ENCODE data around the gene HS6ST3.

HS6ST3 gene

DNA sequence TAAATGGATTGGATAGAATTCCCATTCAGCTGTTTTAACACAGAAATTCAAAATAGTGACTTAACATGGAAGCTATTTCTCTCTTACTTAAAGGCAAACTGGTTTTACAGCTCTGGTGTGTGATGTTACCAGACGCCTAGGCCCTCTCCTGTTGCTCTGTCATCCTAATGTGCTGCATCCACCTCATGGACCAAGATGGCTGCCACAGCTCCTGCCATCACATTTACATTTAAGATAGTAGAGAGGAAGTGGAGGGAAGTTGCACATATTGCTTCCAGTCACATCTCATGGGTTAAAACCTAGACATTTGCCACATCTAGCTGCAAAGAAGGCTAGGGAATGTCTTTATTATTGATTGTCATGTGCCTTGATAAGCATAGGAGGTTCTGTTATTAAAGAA, 746.8 kb downstream of the HS6ST3 start:
- Histone ChIP-seq H3K27ac (ENCODE audit: low read depth, low read length) (no peak overlapping the region), H3K9ac (ENCODE audit: low read depth, low read length) (no peak overlapping the region), H3K4me3 (ENCODE audit: low read length) (no peak overlapping the region), H3K9me3 (ENCODE audit: insufficient read depth, low read depth, low read length) (no peaks in the 10 kb centered on the region), H3K36me3 (ENCODE audit: insufficient read depth, low read length) (no peaks in the 10 kb centered on the region), H3K4me1 (ENCODE audit: insufficient read depth, low read length) (no peaks in the 10 kb centered on the region), H3K27me3 (ENCODE audit: insufficient read depth, low read length) (no peaks in the 10 kb centered on the region)
- 100% methylated on average over 1 of the region's 1 CpG for WGBS

GRCh38 chr13:96837809-96838208, 747.9 kb downstream of the HS6ST3 start:
- Histone ChIP-seq H3K27ac (ENCODE audit: low read depth, low read length) (no peak overlapping the region), H3K9me3 (ENCODE audit: insufficient read depth, low read depth, low read length) (no peaks in the 10 kb centered on the region), H3K27me3 (ENCODE audit: insufficient read depth, low read length) (no peaks in the 10 kb centered on the region), H3K9ac (ENCODE audit: low read depth, low read length) (no peak overlapping the region), H3K4me3 (ENCODE audit: low read length) (no peak overlapping the region), H3K4me1 (ENCODE audit: insufficient read depth, low read length) (no peaks in the 10 kb centered on the region), H3K36me3 (ENCODE audit: insufficient read depth, low read length) (no peaks in the 10 kb centered on the region)
- WGBS, result 94% methylated on average over 1 of the region's 1 CpG

- H3K27ac ChIP-seq (ENCODE audit: low read depth, low read length), result no peak overlapping the region
- H3K4me3 ChIP-seq (ENCODE audit: low read length), result no peak overlapping the region
- H3K27me3 ChIP-seq (ENCODE audit: insufficient read depth, low read length), result no peaks in the 10 kb centered on the region
- H3K9me3 ChIP-seq (ENCODE audit: insufficient read depth, low read depth, low read length), result no peaks in the 10 kb centered on the region
- no peak overlapping the region for H3K9ac ChIP-seq (ENCODE audit: low read depth, low read length)
- H3K36me3 ChIP-seq (ENCODE audit: insufficient read depth, low read length), result no peaks in the 10 kb centered on the region
- no peaks in the 10 kb centered on the region for H3K4me1 ChIP-seq (ENCODE audit: insufficient read depth, low read length)
These were observed 754.3 kb downstream of the HS6ST3 start for GRCh38 chr13:96844195-96844594.

- Histone ChIP-seq H3K27ac (ENCODE audit: low read depth, low read length) (no peak overlapping the region), H3K9ac (ENCODE audit: low read depth, low read length) (no peak overlapping the region), H3K36me3 (ENCODE audit: insufficient read depth, low read length) (no peaks in the 10 kb centered on the region), H3K4me1 (ENCODE audit: insufficient read depth, low read length) (no peaks in the 10 kb centered on the region), H3K4me3 (ENCODE audit: low read length) (no peak overlapping the region), H3K9me3 (ENCODE audit: insufficient read depth, low read depth, low read length) (no peaks in the 10 kb centered on the region), H3K27me3 (ENCODE audit: insufficient read depth, low read length) (no peaks in the 10 kb centered on the region)
- 96% methylated on average over 1 of the region's 1 CpG for WGBS
These were observed 754.7 kb downstream of the HS6ST3 start for GRCh38 chr13:96844616-96845015.

GRCh38 chr13:96848286-96848685, 758.4 kb downstream of the HS6ST3 start:
- Histone ChIP-seq H3K4me1 (ENCODE audit: insufficient read depth, low read length) (no peaks in the 10 kb centered on the region), H3K27ac (ENCODE audit: low read depth, low read length) (no peak overlapping the region), H3K27me3 (ENCODE audit: insufficient read depth, low read length) (no peaks in the 10 kb centered on the region), H3K9ac (ENCODE audit: low read depth, low read length) (no peak overlapping the region), H3K36me3 (ENCODE audit: insufficient read depth, low read length) (no peaks in the 10 kb centered on the region), H3K4me3 (ENCODE audit: low read length) (no peak overlapping the region), H3K9me3 (ENCODE audit: insufficient read depth, low read depth, low read length) (no peaks in the 10 kb centered on the region)
- 96% methylated on average over 6 of the region's 6 CpGs for WGBS

- Histone ChIP-seq H3K4me3 (ENCODE audit: low read length) (no peak overlapping the region), H3K4me1 (ENCODE audit: insufficient read depth, low read length) (no peaks in the 10 kb centered on the region), H3K27me3 (ENCODE audit: insufficient read depth, low read length) (no peaks in the 10 kb centered on the region), H3K27ac (ENCODE audit: low read depth, low read length) (no peak overlapping the region), H3K9me3 (ENCODE audit: insufficient read depth, low read depth, low read length) (no peaks in the 10 kb centered on the region; the same call in 1 of the 2 replicates), H3K9ac (ENCODE audit: low read depth, low read length) (no peak overlapping the region), H3K36me3 (ENCODE audit: insufficient read depth, low read length) (no peaks in the 10 kb centered on the region)
- WGBS, result 93% methylated on average over 5 of the region's 5 CpGs
These were observed 759.2 kb downstream of the HS6ST3 start for GRCh38 chr13:96849091-96849490.

GRCh38 chr13:96850538-96851145, 760.7 kb downstream of the HS6ST3 start:
- no peaks in the 10 kb centered on the region for H3K27me3 ChIP-seq (ENCODE audit: insufficient read depth, low read length)
- no peaks in the 10 kb centered on the region; the same call in 1 of the 2 replicates for H3K9me3 ChIP-seq (ENCODE audit: insufficient read depth, low read depth, low read length)
- no peak overlapping the region for H3K4me3 ChIP-seq (ENCODE audit: low read length)
- WGBS, result 95% methylated on average over 10 of the region's 10 CpGs
- H3K9ac ChIP-seq (ENCODE audit: low read depth, low read length), result no peak overlapping the region
- H3K4me1 ChIP-seq (ENCODE audit: insufficient read depth, low read length), result no peaks in the 10 kb centered on the region
- H3K27ac ChIP-seq (ENCODE audit: low read depth, low read length), result no peak overlapping the region
- H3K36me3 ChIP-seq (ENCODE audit: insufficient read depth, low read length), result no peaks in the 10 kb centered on the region

- H3K27ac ChIP-seq (ENCODE audit: low read depth, low read length), result no peak overlapping the region
- H3K27me3 ChIP-seq (ENCODE audit: insufficient read depth, low read length), result no peaks in the 10 kb centered on the region
- H3K9me3 ChIP-seq (ENCODE audit: insufficient read depth, low read depth, low read length), result no peaks in the 10 kb centered on the region; the same call in 1 of the 2 replicates
- H3K9ac ChIP-seq (ENCODE audit: low read depth, low read length), result no peak overlapping the region
- 88% methylated on average over 9 of the region's 9 CpGs for WGBS
- no peak overlapping the region for H3K4me3 ChIP-seq (ENCODE audit: low read length)
- no peaks in the 10 kb centered on the region for H3K36me3 ChIP-seq (ENCODE audit: insufficient read depth, low read length)
- no peaks in the 10 kb centered on the region for H3K4me1 ChIP-seq (ENCODE audit: insufficient read depth, low read length)
These were observed 762.0 kb downstream of the HS6ST3 start for GRCh38 chr13:96851856-96852445.

DNA sequence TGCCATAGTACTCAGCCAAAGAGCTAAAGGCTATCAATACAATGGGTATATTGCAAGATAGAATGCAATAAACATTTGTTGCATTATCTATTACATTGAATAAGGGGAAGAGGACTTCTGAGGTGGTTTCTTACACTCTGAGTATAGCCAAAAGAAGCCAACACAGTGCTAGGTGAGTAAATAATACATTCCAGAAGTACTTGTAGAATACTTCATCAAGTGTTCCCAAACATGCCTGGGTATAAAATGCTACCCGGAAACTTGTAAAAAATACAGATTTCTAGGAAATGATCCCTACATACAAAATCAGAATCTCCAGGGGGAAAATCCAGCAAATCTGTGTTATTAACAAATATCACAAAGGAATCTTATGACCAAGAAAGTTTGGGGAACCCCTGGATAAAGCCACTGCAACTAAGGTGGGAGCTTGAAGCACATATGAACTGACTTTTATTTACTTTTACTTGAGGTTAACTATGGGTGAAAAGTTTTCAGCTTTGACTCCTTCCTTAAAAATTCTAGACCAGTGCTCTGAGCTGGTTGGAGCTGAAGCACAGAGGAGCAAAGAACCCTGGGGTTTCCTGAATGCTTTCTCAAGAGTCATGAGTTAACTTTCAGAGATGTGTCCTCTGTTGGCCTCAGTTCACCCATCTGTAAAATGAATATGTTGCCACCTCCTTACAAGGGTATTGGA, 768.4 kb downstream of the HS6ST3 start:
- no peaks in the 10 kb centered on the region for H3K27me3 ChIP-seq (ENCODE audit: insufficient read depth, low read length)
- H3K9me3 ChIP-seq (ENCODE audit: insufficient read depth, low read depth, low read length), result no peaks in the 10 kb centered on the region; the same call in 1 of the 2 replicates
- H3K9ac ChIP-seq (ENCODE audit: low read depth, low read length), result no peak overlapping the region
- no peaks in the 10 kb centered on the region for H3K36me3 ChIP-seq (ENCODE audit: insufficient read depth, low read length)
- H3K4me1 ChIP-seq (ENCODE audit: insufficient read depth, low read length), result no peaks in the 10 kb centered on the region
- no peak overlapping the region for H3K27ac ChIP-seq (ENCODE audit: low read depth, low read length)
- no peak overlapping the region for H3K4me3 ChIP-seq (ENCODE audit: low read length)
- WGBS, result 89% methylated on average over 1 of the region's 1 CpG

DNA sequence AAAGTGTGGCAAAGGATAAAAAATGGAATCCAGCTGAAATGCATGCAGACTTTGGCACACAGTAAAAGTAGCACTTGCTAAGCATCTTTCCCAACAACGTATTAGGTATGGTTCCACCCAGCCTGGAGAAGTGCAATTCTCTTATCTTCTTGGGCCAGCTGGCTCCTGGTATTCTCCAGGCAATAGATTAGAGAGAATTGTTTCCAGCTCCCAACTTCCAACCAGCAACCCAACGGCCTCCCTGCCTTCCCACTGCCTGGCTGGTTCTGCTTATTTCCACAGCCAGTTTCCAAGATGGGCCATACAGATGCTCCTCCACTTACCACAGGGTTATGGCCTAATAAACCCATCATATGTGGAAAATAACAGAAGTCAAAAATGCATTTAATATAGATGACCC, 771.0 kb downstream of the HS6ST3 start:
- 86% methylated on average over 2 of the region's 2 CpGs for WGBS
- H3K4me1 ChIP-seq (ENCODE audit: insufficient read depth, low read length), result no peaks in the 10 kb centered on the region

DNA sequence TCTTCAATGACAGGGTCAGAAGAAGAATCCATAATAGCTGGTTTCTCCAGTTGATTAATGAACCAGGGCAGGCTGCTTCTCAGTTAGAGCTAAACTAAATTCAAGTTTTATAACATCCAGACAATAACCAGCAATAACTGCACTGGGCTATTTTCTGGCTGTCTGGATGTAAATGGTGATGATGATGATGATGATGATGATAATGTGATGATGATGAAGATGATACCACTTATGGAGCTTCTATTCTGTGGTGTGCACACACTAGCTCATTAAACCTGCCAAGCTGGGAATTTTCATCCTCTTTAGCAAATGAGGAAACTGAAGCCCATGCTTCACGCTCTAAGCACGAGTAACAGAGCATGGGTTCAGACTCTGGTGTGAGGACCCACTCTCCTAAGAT, 772.2 kb downstream of the HS6ST3 start:
- 89% methylated on average over 2 of the region's 2 CpGs for WGBS

More for the DNA sequence above, 771.0 kb downstream of the HS6ST3 start:
- no peaks in the 10 kb centered on the region for H3K27me3 ChIP-seq (ENCODE audit: insufficient read depth, low read length)
- no peaks in the 10 kb centered on the region for H3K36me3 ChIP-seq (ENCODE audit: insufficient read depth, low read length)
- H3K4me3 ChIP-seq (ENCODE audit: low read length), result no peak overlapping the region
- no peak overlapping the region for H3K9ac ChIP-seq (ENCODE audit: low read depth, low read length)
- H3K27ac ChIP-seq (ENCODE audit: low read depth, low read length), result no peak overlapping the region
- H3K9me3 ChIP-seq (ENCODE audit: insufficient read depth, low read depth, low read length), result no peaks in the 10 kb centered on the region

More for the DNA sequence above, 772.2 kb downstream of the HS6ST3 start:
- H3K9me3 ChIP-seq (ENCODE audit: insufficient read depth, low read depth, low read length), result no peaks in the 10 kb centered on the region
- H3K9ac ChIP-seq (ENCODE audit: low read depth, low read length), result no peak overlapping the region
- H3K36me3 ChIP-seq (ENCODE audit: insufficient read depth, low read length), result no peaks in the 10 kb centered on the region
- no peaks in the 10 kb centered on the region for H3K4me1 ChIP-seq (ENCODE audit: insufficient read depth, low read length)
- H3K27ac ChIP-seq (ENCODE audit: low read depth, low read length), result no peak overlapping the region
- H3K4me3 ChIP-seq (ENCODE audit: low read length), result no peak overlapping the region
- no peaks in the 10 kb centered on the region for H3K27me3 ChIP-seq (ENCODE audit: insufficient read depth, low read length)
